DMS53 (cell line): ENCODE data around the gene LAMA2.
A peak's percentile ranks its signal among the peaks of the same experiment; 100 is the strongest.
"Not testable (repeated sequence)": the region's sequence is repeated elsewhere in the genome, so short reads cannot be mapped to it uniquely, and the experiment has no call there.

ENCODE experiments used
- DNase-seq: peaks from one replicate; lab custom pipeline; 2025; lab: John Stamatoyannopoulos, UW

The LAMA2 gene

DNA sequence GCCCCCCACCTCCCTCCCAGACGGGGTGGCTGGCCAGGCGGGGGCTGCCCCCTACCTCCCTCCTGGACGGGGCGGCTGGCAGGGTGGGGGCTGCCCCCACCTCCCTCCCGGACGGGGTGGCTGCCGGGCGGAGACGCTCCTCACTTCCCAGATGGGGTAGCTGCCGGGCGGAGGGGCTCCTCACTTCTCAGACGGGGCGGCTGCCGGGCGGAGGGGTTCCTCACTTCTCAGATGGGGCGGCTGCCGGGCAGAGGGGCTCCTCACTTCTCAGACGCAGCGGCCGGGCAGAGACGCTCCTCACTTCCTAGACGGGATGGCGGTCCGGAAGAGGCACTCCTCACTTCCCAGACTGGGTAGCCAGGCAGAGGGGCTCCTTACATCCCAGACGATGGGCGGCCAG is 205.5 kb downstream of the LAMA2 start:
- not testable (repeated sequence) for DNase-seq

DNA sequence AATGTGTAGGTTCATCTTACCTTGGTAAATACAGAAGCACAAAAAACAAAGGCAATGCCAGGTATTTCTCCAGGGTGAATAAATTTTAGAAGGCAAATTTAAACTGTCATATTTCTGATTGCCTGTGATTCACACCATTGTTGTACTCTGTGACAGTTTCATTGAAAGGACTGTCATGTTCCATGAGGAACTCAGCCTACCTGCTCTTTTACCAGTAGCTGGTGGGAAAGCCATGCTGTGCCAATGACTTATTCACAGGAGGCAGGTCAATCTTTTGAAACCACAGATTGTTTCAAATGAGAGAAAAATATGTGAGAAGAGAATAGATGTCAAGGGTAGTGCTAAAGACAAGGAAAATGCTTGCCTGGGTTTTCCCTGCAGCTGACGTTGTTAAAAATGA is 206.4 kb downstream of the LAMA2 start:
- DNase-seq: no peak

DNA sequence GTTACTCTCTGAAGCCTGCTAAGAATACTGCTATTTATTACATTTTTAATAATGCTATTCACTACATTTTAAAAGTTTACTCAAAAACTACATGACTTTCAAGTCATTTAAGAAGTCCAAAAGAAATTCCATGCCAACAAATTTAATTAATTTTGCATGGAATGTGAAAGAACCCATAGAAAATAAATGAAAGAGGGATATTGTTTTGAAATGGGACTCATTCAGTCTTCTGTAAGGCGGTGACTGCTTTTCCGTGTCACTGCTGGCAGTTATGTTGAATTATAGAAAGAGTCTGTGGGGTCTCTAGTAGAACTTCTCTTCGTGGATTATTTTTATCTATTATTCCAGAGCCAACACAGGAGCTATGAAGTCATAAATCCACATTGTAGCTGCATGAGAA is 211.2 kb downstream of the LAMA2 start:
- no peak for DNase-seq

DNA sequence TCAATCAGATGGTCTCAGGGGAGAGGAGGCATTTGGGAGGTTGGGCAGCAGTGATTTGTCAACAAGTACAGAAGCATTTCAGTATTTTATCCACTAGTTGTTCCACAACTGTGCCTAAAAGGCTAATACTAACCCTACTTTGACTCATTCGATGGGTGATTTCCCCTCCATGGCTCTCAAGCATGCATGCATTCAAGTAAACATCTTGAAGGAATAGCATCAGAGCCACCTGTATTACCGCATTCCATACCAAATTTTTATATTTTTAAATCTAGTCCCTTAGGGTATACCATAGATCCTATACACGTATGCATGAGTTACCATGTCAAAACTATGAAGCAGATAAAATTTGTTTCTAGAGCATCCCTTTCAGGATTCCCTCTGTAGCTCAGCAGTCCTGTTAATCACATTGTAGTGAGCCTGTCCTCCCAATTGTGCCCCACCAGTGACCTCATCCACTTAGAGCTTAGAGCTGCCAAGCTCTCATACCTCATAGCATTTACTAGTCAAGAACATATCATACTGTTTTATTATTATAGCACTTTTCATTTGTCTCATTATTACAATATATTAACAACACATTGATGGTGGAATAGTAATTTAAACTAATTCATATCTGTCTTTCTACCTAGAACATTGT is 213.8 kb downstream of the LAMA2 start:
- no peak for DNase-seq

DNA sequence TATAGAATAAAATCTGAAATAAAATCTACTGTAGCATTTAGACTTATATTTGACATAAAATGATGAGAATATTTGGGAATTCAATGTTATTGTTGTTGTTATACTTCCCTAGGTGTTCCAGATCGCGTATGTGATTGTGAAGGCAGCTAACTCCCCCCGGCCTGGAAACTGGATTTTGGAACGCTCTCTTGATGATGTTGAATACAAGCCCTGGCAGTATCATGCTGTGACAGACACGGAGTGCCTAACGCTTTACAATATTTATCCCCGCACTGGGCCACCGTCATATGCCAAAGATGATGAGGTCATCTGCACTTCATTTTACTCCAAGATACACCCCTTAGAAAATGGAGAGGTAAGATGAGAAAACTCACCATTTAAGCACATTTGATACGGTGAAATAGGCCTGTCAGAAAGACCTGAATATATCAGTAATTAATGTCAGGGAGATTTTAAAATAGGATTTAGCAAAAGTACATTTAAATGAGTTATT is 215.2 kb downstream of the LAMA2 start:
- DNase-seq: no peak

DNA sequence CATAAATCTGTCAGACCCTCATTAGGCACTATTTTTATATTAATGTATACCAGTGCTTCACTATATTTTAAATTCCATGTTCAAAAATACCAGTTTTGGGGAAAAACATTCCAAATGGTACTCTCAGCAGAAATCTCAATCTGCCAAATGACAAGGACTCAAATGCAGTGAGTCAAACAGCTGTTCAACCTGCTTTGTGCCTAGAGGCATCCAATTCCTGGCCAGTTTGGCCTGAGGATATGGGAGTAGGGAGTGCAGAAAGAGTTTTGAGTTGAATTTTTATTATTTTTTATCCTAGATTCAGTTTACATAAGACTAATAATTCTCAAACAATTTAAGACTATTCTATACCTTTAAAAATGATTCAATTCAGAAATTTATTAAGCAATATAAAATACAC is 216.8 kb downstream of the LAMA2 start:
- no peak for DNase-seq

DNA sequence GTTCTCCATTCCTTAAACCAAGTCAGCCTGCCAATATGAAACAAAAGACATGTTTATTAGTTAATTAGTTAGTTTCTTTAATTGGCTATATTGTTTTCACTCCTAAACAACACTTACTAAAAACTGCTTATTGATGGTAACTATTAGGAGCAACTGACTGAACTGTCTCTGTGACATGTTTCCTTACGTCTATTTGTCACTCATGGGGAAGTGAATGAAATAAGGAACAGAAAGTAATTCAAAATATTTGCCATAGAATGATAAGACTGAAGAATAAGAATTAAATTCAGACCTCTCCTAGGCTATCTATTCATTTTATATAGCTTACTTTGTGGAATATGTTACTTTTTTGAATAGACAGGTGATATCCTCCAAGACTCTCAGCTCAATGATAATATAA is 217.2 kb downstream of the LAMA2 start:
- no peak for DNase-seq

DNA sequence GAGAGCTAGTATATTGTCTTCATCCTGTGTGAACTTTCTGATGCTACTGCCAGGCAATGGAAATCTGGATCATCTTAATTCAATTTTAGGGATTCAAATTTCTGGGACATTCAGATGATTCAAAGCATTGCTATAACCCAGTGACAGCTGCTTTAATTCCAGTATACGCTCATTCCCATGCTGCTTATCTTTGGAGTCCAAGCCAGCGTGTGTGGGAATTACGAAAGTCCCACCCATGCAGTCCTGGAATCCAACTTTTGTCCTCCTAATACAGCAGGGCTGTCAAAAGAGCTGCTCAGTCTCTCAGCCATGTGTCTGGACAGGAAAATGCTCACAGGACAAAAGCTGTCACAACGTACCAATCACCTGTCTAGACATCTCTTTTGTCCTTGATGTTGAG is 219.8 kb downstream of the LAMA2 start:
- DNase-seq: no peak

DNA sequence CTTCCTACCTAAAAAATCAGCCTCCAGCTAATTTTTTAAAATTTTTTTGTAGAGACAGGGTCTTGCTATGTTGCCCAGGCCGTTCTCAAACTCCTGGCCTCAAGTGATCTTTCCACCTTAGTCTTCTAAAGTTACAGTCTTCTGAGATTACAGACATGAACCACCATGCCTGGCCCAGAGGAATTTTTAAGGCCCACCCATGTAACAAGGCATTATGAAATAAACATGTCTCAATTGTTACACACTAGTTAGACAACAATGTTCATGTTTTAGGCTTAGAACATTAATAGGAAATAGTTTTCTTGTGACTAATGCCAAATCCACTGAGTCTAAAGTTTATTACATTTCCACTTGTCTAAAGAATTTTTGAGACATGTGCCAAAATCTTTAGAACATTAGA is 221.2 kb downstream of the LAMA2 start:
- DNase-seq: no peak

DNA sequence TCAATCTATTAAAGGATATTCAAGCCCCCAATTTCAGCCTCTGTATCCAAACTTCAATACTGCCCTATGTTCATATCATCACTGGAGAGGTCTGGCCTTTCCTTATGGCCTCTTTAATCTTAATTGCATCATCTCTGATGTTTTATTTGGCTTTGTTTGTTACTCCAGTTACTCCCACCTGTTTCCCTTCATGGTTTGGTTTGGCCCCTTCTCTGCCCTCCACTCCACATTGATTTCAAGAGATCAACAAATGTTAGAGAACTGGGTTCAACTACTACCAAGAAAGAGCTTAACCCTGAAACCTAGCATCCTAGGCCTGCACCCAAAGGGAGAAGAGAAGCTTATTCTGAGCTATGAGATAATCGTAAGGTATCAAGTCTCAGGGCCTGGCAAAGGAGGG is 221.6 kb downstream of the LAMA2 start:
- DNase-seq: no peak

DNA sequence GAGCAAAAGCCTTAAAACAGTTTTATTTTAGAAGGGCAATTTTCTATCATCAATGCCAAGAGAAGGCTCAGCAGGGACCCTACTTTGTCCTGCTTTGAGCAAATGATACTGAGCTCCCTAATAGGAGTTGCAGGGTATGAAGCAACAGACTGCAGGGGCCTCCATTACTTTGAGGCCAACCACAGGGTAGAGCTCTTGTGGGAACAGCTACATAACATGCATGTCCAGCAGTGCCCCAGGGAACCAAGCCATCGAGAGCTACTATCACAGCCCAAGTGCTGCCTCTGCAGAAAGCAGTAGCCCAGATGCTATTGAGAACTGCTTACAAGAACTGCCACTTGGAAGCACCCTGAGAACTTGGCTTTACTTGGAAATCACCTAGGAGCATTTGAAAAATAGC is 222.1 kb downstream of the LAMA2 start:
- DNase-seq: no peak

DNA sequence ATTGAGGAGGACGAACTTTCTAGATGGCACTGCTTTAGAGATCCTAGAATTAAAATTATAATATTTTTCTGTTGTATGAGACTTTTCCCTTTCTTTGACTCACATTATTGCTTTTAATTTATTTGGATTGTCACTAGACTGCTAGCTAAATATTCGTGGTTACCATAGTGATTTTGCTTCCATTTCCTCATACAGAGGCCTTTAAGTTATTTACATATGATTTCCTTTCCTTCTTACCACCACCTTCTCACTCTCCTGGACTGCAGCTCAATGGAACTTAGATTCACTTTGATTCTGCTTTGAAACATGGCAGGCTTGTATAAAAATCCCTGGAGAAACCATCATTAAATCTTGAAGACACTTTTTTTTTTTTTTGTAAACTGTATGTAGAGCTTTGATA is 222.9 kb downstream of the LAMA2 start:
- DNase-seq: peak; percentile 17

DNA sequence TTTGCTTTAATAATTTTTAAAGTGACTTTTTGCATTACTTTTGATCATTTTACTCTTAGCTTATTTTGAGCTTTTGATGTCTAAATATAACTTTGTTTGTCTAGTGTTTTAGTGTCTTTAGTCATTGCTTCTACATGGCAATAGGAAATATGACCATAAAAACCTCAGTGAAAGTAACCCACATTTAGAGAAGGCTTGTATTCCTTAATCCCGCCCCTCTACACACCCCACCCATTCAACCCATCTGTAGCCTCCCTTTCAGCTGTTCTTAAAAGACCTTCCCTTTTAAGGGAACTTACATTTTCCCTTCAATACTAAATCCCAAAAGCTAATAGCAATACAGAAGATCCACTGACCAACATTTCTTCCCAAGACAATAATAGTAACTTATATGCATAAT is 225.4 kb downstream of the LAMA2 start:
- DNase-seq: no peak

DNA sequence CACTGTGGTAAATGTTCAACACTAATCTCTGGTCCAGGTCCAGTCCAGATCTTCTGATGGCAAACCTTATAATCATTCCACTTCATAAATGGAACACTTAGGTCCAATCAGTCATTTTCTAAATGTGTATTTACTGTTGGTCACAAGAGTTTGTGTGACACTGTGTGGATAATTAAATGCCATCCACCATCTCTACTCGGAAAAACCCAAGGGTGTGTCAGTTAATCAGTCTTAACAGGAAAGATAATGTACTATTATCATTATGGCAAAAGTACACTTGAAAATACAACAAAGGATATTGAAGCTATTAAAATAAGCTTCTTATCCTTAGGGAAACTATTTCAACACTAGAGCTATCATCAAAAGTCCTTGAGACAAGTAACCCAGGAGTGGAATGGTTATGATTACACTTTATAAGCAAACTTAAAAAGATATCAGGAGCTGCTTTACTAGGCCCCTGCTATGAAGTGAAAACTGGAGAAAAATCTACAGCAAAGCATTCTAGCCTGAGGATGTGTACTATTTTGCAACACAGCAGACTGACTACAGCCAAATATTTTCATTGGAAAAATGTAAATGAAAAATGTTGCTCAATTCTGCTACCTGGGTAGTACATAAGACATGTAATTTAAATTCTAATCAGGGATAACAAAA is 227.9 kb downstream of the LAMA2 start:
- no peak for DNase-seq

DNA sequence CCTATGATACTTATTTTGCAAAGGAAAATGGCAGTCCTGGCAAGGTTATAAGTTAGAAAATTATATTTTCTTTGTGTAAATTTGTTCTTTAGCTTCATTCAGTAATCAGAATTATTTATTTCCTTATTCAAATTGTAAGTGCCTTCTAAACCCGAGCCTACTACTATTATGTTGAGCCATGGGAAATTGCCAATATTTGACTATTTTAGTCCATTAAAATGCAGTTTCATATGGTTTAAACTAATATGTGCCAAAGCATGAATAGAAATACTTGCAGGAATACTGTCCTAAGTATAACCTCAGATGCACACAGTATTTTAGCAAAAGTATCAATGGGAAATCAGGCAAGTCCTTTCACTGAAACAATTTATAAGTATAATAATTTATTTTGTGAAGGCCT is 228.4 kb downstream of the LAMA2 start:
- DNase-seq: no peak

DNA sequence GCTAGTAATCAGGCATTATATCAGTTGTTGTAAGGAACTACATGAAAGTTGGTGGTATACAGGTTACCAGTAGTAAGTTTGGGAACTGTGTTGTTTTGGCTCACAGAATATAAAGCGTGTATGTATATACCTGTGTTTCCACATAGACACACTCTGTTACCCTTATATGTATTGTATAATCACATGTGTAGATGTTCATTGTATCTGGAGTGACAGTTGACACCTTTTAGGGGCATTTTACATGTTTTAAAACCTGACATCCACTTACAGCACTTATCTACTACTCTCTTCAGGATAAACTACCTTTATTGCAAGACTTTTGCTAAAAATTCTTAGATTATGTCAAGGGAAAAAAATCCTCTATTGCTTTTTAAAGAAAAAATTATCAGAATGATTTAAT is 228.9 kb downstream of the LAMA2 start:
- DNase-seq: no peak

DNA sequence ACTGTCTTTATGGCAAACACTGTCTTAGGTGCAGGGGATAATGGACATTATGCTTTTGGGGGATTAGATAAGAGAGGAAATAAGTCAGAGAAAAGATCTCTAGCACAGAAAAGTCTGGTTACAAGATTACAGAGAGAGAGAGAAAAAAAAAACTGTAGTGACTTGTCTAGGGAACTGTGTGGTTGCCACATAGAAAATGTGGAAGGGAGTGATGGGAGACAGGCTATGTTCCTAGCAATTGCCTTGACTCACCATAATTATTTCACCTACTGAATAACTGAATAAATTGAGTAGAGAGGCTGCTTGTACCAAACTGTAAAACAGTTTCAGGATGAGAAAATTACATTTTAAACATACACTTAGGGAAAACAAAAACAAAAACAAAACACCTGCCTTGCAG is 229.7 kb downstream of the LAMA2 start:
- DNase-seq: no peak

DNA sequence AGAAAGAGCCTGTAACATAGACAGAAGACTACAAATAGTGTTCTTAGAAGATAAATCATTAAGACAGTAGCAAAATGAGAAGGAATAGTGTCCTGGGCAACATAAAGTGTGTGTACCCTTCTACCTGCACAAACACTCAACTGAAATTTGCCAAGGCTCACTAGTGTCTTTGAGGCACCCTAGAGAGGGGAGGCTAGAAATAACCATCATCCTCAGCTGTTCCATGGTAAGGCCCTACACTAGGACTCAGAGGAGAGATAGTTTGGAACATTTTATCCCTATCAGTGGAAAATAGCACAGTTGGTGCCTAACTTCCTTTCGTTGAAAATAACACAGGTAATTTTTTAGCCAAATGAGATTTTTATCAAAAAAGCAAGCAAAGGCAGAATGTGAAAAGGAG is 230.7 kb downstream of the LAMA2 start:
- DNase-seq: no peak

DNA sequence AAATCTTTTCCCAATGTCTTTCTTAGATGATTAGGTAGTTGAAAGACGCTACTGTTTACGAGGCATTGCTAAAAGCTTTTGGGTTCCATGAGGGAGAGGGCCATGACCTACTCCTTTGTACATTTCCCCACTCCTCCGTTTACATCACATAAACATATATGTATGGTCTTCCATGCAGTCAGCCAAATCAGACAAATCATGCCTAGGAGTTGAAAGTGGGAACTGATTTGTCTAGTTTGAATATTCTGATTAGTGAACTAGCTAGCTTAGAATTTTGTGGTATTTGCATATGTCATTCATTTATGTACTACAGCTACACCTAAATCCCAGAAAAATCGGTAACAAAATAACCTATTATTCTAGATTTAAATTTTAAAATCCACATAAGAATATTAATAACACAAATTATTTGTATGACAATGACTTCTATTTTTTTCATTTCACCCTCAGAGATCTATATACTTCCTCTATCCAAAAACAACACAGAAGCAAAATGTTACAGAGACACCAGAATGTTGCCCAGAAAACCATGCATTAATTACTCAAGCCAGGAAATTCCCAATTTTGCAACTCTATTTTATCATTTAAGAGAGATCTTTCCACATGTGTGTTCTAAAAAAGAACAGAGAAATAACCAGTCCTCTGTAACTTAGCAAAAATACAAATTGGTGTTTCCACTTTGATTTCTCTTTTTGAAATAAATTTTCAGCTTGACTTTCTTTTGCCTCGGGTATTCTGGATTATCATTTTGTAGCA is 231.9 kb downstream of the LAMA2 start:
- DNase-seq: no peak

DNA sequence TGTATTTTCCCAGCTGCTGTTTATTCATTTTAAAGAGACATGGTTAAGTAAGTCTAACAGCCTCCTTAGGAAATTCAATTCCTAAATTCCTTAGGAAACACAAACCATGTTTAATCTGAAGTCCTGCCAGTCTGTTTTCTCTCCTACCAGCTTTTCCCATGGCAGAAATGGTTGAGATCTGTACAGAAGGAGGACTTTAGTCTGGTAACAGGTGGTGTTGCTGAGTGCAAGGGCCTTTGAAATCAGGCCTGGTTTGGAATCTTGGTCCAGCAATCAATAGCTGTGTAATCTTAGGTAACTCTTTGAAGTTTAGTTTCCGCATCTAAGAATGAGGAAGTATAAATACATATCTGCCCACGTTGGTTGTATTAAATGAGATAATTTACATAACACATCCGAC is 232.5 kb downstream of the LAMA2 start:
- no peak for DNase-seq

DNA sequence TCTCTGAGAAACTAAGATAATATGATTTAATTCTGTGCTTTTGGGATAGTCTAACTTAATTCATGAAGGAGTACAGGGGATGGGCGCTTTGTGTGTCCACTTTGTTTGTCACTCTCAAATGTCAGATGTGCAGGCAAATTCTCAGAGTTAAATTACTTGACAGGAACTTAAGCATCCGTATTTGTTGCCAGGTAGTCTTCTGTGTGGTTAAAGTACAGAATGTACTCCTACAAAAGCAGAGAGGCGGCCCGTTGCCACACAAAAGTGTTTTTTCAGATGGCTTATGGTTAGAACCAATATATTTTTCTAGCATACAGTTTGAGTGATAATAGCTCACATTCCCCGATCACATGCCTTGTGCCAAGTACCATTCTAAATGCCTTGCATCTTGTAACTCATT is 234.4 kb downstream of the LAMA2 start:
- DNase-seq: no peak

DNA sequence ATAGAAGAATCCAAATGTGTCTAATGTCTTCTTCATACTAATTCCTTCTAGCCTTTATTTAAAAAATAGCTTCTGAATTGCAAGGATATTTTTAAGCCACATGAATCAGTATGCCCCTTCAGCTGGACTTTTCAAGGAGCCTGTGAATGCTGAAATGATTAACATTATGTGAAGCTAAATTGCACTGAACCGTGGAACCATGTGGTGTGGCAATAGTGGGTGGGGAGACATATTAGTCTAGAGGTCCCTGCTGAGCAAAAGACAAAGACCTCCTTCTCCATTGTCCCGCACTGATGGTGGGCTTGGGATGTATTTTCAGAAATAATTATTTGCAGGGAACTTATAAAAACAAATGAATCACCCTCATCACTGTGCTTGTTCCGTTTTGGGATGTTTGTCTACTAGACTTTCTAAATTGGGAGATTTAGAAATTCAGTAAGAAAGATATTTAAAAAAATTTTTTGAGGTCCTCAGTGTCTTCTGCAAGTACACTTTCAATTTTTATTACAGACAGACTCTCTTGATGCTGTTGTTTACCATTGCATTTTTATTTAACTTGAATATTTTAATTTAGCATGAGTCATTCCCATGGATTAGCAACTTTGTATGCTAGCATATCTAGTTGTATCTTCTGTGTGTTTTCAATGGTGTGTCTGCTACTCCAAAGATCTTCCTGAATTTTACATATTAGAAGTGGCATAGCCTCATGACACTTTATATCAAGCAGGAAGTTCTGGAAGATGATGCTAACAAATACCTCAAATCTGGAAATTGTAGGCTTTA is 238.1 kb downstream of the LAMA2 start:
- no peak for DNase-seq

DNA sequence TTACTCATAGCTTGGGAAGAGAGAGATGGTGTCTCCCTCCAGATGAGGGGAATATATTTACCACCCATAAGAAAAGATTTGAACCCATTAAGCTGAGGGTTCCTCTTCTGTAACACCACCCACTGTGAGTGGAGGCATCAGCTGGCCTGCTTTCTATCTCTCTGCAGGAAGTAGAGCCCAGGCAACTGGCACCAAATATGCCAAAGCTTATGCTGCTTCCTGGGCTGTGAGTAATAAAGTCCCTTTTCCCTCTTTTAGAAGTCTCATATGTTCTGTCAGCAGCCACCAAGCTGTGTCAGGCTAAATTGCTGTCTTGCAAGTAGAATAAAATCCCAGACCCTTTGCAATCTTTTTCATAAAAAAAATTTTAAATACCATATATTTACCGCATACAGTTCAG is 241.4 kb downstream of the LAMA2 start:
- DNase-seq: no peak
